NCI-H187 (cell line): Measurements from ENCODE around the gene JARID2.

Experiments
- DNase-seq, 2 experiments: peaks; one replicate each; lab custom pipeline; 2025; lab: John Stamatoyannopoulos, UW

JARID2 gene

DNA sequence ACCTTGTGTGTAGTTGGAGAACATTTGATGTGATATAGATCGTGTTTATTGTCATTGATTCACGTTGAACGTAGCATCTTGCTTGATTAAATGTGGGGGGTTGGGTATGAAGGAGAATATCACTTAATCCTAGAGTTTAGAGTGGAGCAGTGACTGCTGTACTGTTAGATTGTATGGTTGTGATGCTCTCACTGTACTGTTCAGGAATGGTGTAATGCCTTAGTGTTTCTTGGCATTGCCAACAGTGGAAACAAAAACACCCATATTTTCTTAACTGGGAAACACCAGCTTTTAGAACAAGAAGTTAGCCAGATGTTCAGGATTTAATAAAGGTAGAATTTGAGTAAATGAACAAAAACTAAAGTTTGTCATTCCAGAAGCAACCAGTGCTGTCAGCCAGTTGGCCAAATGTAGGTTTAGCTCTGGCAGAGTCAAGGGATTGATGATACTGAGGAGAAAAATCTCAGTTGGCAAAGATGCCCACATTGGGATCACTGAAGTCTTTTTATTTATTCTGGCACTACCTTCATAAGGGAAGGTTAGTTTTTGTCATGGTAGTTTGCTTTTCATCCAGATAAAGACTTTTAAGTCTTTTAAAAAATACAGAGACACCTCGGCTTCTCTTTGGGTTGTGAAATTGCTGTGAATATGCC lies 129.9 kb downstream of the JARID2 start:
- DNase-seq, result no peak

DNA sequence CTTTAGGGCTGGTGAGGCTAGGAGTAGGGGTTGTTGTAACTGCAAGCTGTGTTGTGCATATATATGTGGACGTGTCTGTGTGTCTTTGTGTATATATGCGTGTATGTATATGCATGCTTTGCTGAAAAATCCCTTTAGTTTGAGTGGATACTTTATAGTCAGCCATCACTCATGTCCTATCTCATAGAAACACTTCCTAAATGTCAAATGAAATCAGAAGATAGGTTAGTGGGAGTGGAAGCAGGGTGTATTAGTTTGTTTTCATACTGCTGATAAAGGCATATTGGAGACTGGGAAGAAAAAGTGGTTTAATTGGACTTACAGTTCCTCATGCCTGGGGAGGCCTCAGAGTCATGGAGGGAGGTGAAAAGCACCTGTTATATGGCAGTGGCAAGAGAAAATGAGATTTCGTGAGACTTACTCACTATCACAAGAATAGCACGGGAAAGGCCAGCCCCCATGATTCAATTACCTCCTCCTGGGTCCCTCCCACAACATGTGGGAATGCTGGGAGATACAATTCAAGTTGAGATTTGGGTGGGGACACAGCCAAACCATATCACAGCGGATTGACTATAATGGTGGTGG lies 131.1 kb downstream of the JARID2 start:
- no peak for DNase-seq

DNA sequence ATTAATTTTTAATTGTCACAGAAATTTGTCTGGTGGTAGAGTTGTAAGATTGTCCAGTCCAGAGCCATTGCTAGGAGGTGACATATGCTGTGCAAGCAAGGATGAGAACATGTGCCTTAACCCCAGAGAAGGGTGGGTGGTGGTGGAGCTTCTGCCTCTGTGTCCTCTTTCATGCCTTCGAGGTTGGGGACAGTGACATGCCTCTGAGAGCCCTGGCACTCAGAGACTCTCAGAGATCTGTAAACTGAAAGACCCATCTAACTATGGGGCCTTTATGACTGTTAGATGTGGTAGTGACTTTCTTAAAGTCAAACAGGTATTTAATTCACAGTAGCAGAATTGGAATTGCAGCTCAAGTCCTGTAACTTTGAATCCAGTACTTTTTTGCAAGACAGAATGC lies 132.4 kb downstream of the JARID2 start:
- DNase-seq, result no peak

- no peak for DNase-seq
Measured at GRCh38 chr6:15378866-15379265, 133.0 kb downstream of the JARID2 start.

- DNase-seq, result no peak
Measured at GRCh38 chr6:15380351-15380750, 134.5 kb downstream of the JARID2 start.

GRCh38 chr6:15382089-15382488 lies 136.2 kb downstream of the JARID2 start:
- DNase-seq, result no peak

DNA sequence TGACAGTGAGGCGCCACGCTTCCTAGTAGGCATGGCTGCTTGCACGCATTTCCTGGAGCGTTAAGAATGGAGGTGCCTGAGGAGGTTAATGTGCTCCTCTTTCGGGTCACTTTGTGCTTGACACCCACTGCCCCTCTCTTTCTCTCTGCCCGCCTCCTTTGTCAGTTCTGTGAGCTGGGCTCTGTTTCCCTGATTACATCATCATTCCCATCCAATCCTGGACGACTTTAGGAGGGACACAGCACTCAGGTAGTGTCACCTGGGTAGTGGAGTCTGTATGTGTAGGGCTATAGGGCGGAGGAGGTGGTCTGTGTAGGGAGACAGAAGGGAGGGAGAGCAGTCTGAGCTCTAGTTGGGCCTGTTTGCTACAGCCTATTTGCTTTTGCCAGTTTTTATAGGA lies 136.8 kb downstream of the JARID2 start:
- DNase-seq, result no peak

DNA sequence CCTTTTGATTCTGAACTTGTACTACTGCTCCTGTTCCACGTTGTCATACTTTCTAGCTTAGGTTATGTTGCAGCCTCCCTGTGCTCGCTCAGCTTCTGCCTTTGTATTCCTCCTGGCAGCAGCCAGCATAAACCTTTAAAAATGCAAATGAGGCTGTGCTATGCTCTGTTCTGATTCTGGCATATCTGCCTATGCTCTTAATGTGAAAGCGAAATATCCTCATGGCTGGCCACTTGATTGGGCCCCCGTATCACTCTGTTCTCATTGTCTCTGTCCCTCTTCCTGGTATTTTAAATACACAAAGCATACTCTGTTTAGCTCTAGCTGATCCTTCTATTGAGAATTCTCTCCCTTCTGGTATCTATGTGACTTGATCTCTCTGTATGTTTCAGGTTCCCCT lies 139.0 kb downstream of the JARID2 start:
- no peak for DNase-seq

DNA sequence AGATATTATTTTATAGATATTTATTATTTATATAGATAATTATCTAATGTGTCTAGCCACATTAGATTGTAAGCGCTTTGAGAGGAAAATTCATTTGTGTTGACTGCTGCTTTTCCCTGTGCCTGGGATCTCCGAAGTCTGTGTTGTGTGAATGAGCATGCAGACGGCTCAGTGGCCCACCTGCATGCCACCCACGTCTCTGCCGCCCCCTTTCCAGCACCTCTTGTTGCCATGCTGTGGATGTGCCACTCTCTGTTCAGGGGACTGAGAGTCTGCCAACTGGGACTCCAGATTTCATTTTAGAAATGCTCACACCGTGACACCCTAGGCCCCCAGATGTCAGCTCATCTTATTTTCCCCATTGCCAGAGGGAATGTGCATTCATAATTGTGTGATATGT lies 139.7 kb downstream of the JARID2 start:
- DNase-seq, result no peak

- no peak for DNase-seq
Measured at GRCh38 chr6:15386110-15386755, 140.4 kb downstream of the JARID2 start.

DNA sequence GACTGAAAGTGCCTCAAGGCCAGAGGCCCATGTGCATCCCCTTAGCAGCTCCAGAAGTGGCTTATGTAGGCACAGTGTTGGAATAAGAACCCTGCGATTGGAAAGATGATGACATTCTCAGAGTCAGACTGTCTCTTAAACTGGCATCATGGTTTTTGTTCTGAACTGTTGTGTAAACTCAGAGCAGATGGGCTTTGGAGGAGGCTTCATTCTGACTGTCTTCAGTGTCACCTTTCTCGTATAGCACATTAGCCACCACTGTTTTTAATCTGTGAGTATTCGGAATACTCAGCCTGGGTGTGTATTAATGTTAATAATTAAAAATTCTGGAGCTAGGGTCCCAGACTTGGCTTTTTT lies 140.9 kb downstream of the JARID2 start:
- DNase-seq, result no peak

DNA sequence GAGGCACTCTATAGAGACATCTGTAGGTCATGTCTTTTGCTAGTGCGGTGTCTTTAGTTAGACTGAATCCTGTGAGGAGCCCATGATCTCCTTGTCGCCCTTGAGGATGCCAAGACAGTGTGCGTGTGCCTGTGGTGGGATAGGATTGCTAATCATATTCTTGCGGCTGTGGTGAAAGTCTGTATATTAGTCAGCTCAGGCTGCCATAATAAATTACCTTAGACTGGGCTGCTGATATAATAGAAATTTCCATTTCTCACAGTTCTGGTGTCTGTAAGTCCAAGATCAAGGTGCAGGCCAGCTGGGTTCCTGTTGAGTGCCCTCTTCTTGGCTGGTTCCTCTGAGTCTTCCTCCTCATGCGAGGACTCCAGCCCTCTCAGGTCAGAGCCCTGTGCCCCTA lies 141.2 kb downstream of the JARID2 start:
- DNase-seq, result no peak

GRCh38 chr6:15389084-15389764 lies 143.4 kb downstream of the JARID2 start:
- no peak for DNase-seq

DNA sequence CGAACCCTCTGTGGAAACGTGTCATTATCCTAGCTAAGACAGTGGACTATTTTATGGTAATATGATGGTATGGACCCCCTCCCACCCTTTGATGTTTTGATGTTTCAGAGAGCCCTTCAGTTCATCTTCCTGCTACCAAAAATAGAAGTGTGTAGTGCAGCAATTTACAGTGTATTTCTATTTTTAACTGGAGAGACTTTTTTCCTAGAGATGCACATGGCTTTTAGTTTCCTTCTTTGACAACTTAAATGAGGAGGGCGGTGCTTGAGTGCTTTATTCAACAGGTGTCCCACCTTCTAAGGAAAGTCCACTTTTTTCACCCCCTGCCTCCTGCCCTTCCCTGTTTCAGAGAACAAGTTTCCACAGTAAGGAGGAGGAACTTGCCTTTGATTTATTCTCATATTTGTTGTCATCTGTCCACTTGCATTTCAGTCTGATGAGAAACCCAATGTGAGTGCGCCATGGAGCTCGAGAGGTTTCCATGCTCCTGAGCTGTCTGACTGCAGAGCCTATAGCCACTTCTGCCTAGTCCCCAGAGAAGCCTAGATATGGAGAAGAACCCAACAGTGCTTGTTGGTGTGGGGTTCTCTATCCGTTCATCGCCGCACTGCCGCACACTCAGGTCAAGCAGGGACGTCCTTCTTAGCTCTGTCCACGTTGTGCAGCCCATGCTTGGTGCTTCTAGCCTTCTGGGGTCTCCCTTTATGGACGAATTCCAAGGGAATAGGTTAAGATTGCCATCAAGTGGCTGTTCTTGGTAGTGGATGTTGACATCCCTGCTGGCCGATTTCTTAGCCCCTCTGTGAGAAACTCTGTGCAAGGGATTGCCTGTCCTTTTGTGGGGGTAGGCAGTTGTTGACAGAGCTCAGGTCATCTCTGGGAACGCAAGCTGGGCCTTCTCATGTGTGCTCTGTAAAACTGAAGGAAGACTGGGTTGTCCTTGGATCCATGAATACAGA lies 144.2 kb downstream of the JARID2 start:
- peak in 1 of 2 experiments; percentile 14 for DNase-seq

GRCh38 chr6:15391500-15391899 lies 145.6 kb downstream of the JARID2 start:
- no peak for DNase-seq

DNA sequence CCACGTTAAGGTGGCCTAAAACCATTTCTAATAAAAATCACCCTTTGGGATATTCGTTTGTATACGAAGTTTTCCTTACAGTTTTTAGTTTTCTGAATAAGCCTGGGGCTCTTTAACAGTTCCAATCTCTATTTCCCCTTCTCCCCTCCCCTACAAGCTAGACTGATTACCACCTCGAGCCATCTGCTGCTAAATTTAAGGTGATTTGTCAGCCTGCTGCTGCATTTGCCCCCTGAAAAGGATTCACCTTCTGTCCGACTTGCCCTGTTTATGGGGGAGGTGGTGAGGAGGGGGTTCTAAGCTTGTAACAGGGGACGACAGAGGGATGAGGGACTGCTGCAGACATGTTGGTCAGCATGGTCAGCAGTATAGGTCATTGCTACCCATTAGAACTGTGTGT lies 146.3 kb downstream of the JARID2 start:
- DNase-seq, result no peak

DNA sequence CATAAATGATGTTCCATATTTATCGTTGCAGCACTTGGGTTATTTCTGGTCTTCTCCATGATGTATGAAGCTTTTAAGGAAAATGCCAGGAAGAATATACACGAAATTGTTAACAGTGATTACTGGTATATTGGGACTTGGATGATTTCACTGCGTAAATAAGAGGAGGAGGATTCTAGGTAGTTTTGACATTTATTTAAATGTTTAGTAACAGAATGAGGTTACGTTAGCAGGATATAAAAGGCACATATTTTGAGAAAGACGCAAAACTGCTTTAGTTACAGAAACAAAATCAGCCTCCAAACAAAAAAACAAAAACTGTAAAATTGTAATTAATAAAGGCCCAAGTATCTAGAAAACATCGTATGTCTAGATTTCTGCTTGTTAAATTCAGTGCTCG lies 147.7 kb downstream of the JARID2 start:
- no peak for DNase-seq

GRCh38 chr6:15395087-15395486 lies 149.2 kb downstream of the JARID2 start:
- no peak for DNase-seq

DNA sequence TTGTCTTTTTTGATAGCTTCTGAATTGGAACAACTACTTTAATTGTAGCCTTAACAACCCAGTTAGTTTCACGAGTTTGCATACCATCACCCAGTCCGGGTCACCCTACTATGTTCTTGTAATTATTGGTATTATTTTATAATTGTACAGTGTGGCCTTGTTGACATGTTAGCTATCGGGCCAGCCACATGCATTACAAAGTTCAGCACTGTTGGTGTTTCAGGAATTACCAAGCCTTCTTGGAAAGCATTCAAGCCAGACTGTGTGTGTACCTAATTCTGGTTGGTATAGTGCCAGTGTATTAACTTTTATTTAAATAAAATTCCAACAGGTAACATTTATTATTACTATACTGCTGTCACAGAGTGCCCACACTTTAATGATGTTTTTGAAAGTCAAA lies 150.9 kb downstream of the JARID2 start:
- no peak for DNase-seq

- no peak for DNase-seq
Measured at GRCh38 chr6:15398633-15399275, 152.9 kb downstream of the JARID2 start.

DNA sequence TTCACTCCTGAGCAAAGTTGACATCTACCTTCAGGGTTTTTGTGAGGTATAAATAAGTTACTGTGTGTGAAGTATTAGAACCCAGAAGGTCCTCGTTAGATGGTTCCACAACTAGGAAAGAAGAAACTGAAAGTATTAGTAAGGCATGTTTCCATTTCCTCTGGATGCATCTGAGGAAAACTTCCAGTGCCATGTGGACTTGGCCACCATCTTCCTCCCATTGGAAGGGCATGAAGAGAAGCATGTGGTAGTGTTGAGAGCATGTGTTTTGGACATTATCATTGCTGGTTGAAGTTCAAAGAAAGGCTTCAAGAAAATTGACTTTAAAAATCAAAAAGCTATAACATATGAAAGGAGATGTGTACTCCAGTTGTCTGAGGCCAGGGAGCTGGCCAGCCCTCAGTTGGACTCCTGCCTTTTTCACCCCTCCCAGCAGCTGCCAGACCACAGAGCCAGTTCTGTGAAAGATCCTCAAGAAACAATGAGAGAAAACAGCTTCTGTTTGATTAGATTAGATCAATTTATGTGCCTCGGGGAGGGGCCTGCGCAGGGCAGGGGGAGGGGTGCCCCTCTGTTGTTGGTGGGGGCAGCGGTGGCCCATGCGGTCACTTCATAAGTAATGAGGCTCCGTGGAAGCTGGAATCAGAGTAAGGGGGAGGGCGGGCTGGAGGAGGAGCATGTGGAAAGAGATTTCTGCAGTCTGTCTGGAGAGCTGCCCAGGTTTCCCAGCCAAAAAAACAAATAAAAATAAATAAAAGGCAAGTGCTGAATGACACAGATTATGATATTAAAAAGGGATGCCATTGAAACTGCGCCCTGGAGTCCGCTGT lies 154.0 kb downstream of the JARID2 start:
- no peak for DNase-seq
